Gastrocnemius medialis (tissue), 4 donors: ENCODE data around the gene KLHDC7A. TPM values are rescaled to one million over a fixed set of nuclear protein-coding genes. Genes with fewer than 3 reads are reported as not detected.

Experiments
- ATAC-seq, 2 donors: fragments of 150-250 bp; one replicate each; pipeline ENCODE4 v1.9.1; 2016
- DNase-seq, 2 donors: peaks; one replicate each; pipeline ENCODE4 v3.0.0-alpha.2; 2019
- H3K27ac ChIP-seq, 4 donors: fragments of 200-600 bp; sonication (generic); 1 replicate in 1 of 4; 2 replicates in 3 of 4; pipeline ENCODE4 v1.5.1; 2016 to 2018; ENCODE audit warnings: mild to moderate bottlenecking in 2 of 4, moderate library complexity in 1 of 4
- H3K27me3 ChIP-seq, 3 donors: fragments of 200-600 bp; sonication (generic) in 2 of 3; 1 replicate in 1 of 3; 2 replicates in 2 of 3; pipeline versions ENCODE4 v1.5.1 to v1.6.0; 2016 to 2019; ENCODE audit warnings: mild to moderate bottlenecking in 1 of 3, moderate library complexity in 1 of 3
- H3K36me3 ChIP-seq, 2 donors: fragments of 200-600 bp; sonication (generic) in 1 of 2; one replicate each; pipeline ENCODE4 v1.5.1; 2017 to 2018
- H3K4me1 ChIP-seq, 2 donors: fragments of 200-600 bp; sonication (generic) in 1 of 2; one replicate each; pipeline ENCODE4 v1.5.1; 2016 to 2017; ENCODE audit warnings: mild to moderate bottlenecking in 2 of 2
- H3K4me3 ChIP-seq, 4 donors: fragments of 200-600 bp; sonication (generic) in 3 of 4; 1 replicate in 1 of 4; 2 replicates in 3 of 4; pipeline ENCODE4 v1.5.1; 2016 to 2019; ENCODE audit warnings: mild to moderate bottlenecking in 2 of 4
- H3K9me3 ChIP-seq, 3 donors: fragments of 200-600 bp; sonication (generic) in 2 of 3; 1 replicate in 1 of 3; 2 replicates in 2 of 3; pipeline ENCODE4 v1.5.1; 2016 to 2019
- CTCF ChIP-seq, 5 experiments: fragments of 450-650 bp in 3 of 5; fragments of 200-600 bp in 2 of 5; sonication (generic) in 2 of 5; IDR thresholded peaks in 4 of 5; conservative IDR thresholded peaks in 1 of 5; 1 replicate in 4 of 5; 2 replicates in 1 of 5; pipeline ENCODE4 v1.5.1; 2016 to 2019; ENCODE audit warnings: antibody characterized with exemption in 5 of 5, mild to moderate bottlenecking in 3 of 5, moderate library complexity in 3 of 5
- POLR2A ChIP-seq, 2 donors: fragments of 450-650 bp; IDR thresholded peaks; one replicate each; pipeline ENCODE4 v1.6.1; 2017; ENCODE audit warnings: antibody characterized with exemption in 2 of 2, mild to moderate bottlenecking in 2 of 2, moderate library complexity in 2 of 2
- in situ Hi-C, 4 donors: fragments of 200-750 bp; cut with MboI; loops; one replicate each; pipeline versions ENCODE4 v1.15.0 to v1.8.0; 2017; ENCODE audit warnings: low sequenced_read_pairs in 4 of 4
- intact Hi-C: fragments of 100-400 bp; cut with DNase I; formaldehyde crosslinking; loops from one replicate; pipeline ENCODE4 v1.15.1; 2023; ENCODE audit warnings: low total_unique reads
- total RNA-seq, 4 donors: library from RNA; depleted of rRNA; stranded (reverse); fragments of >200 nt; gene quantifications; one replicate each; pipeline versions ENCODE4 v1.1.0 to v1.2.3, GENCODE V29; 2016

The KLHDC7A gene
- total RNA-seq, 4 donors from 2014 or later: 0.13 TPM; not detected in 3

GRCh38 chr1:18484276-18484675, 3.5 kb downstream of the KLHDC7A start:
- Histone ChIP-seq H3K9me3 (no peaks in the 10 kb centered on the region), H3K27ac (no peak overlapping the region), H3K4me3 (no peak overlapping the region), H3K4me1 (no peaks in the 10 kb centered on the region), H3K27me3 (peaks cover 0 to 28% (median 15%) of the 10 kb centered on the region in 3 donors), H3K36me3 (no peaks in the 10 kb centered on the region)
- no peak for DNase-seq
- in situ Hi-C loops: no loop called here
- TF ChIP-seq POLR2A (IDR thresholded peaks at IDR 0.05): no peak
- ATAC-seq: no peak
- intact Hi-C loops: no loop called here

- H3K9me3 ChIP-seq: no peaks in the 10 kb centered on the region
- TF ChIP-seq POLR2A (IDR thresholded peaks at IDR 0.05) (no peak), CTCF (IDR thresholded peaks at IDR 0.05 in 4 of 5, conservative IDR thresholded peaks at IDR 0.05 in 1 of 5) (no peak)
- in situ Hi-C loops (no loop called here), intact Hi-C loops (no loop called here)
- no peaks in the 10 kb centered on the region for H3K36me3 ChIP-seq
- peaks cover 0 to 28% (median 15%) of the 10 kb centered on the region in 3 donors for H3K27me3 ChIP-seq
- H3K4me3 ChIP-seq: no peak overlapping the region
- ATAC-seq (no peak), DNase-seq (no peak)
- no peaks in the 10 kb centered on the region for H3K4me1 ChIP-seq
- H3K27ac ChIP-seq: no peak overlapping the region
Observed at GRCh38 chr1:18484721-18485120, 4.0 kb downstream of the KLHDC7A start.

GRCh38 chr1:18485227-18485626, 4.5 kb downstream of the KLHDC7A start:
- Histone ChIP-seq H3K9me3 (no peaks in the 10 kb centered on the region), H3K4me3 (no peak overlapping the region), H3K36me3 (no peaks in the 10 kb centered on the region), H3K4me1 (no peaks in the 10 kb centered on the region), H3K27me3 (peaks cover 0 to 28% (median 15%) of the 10 kb centered on the region in 3 donors), H3K27ac (no peak overlapping the region)
- intact Hi-C loops: no loop called here
- DNase-seq (no peak), ATAC-seq (no peak)
- TF ChIP-seq POLR2A (IDR thresholded peaks at IDR 0.05) (no peak), CTCF (IDR thresholded peaks at IDR 0.05 in 4 of 5, conservative IDR thresholded peaks at IDR 0.05 in 1 of 5) (no peak)
- in situ Hi-C loops: no loop called here

GRCh38 chr1:18486195-18486594, 5.5 kb downstream of the KLHDC7A start:
- DNase-seq (no peak), ATAC-seq (no peak)
- Histone ChIP-seq H3K9me3 (no peaks in the 10 kb centered on the region), H3K27ac (no peak overlapping the region), H3K4me3 (no peak overlapping the region), H3K27me3 (peaks cover 0 to 21% (median 12%) of the 10 kb centered on the region in 3 donors), H3K36me3 (no peaks in the 10 kb centered on the region), H3K4me1 (no peaks in the 10 kb centered on the region)
- no peak for TF ChIP-seq POLR2A (IDR thresholded peaks at IDR 0.05)
- no peak for TF ChIP-seq CTCF (IDR thresholded peaks at IDR 0.05 in 4 of 5, conservative IDR thresholded peaks at IDR 0.05 in 1 of 5)
- intact Hi-C loops (no loop called here), in situ Hi-C loops (no loop called here)

- Histone ChIP-seq H3K9me3 (no peaks in the 10 kb centered on the region), H3K4me3 (no peak overlapping the region), H3K4me1 (no peaks in the 10 kb centered on the region), H3K27me3 (peaks cover 0 to 6% (median 0%) of the 10 kb centered on the region in 3 donors), H3K36me3 (no peaks in the 10 kb centered on the region), H3K27ac (no peak overlapping the region)
- in situ Hi-C loops: no loop called here
- intact Hi-C loops: no loop called here
- TF ChIP-seq POLR2A (IDR thresholded peaks at IDR 0.05) (no peak), CTCF (IDR thresholded peaks at IDR 0.05 in 4 of 5, conservative IDR thresholded peaks at IDR 0.05 in 1 of 5) (no peak)
- DNase-seq: no peak
- no peak for ATAC-seq
Observed at GRCh38 chr1:18489417-18490143, 8.8 kb downstream of the KLHDC7A start.
